GM18499 (cell line): ENCODE measurements around the gene C16orf95.

Experiments used
- ATAC-seq: cut with Tn5 transposase; IDR thresholded peaks from one replicate; pipeline ENCODE4 v1.9.1; 2021; ENCODE audit warnings: moderate number of reproducible peaks; ENCODE audit not compliant: insufficient read depth, unreplicated experiment

The C16orf95 gene

GRCh38 chr16:87319997-87320491 lies 2.9 kb upstream of the C16orf95 start:
- ATAC-seq = no peak

- ATAC-seq = no peak
These were observed 1.8 kb upstream of the C16orf95 start for GRCh38 chr16:87319011-87319410.

GRCh38 chr16:87317750-87318644 lies 805 bp upstream of the C16orf95 start:
- ATAC-seq = no peak

GRCh38 chr16:87316450-87316922 lies 706 bp downstream of the C16orf95 start:
- ATAC-seq = no peak

GRCh38 chr16:87314990-87315420 lies 2.2 kb downstream of the C16orf95 start:
- ATAC-seq = no peak

- no peak for ATAC-seq
These were observed 5.2 kb downstream of the C16orf95 start for GRCh38 chr16:87312008-87312407.

GRCh38 chr16:87311387-87311786 lies 5.8 kb downstream of the C16orf95 start:
- no peak for ATAC-seq

GRCh38 chr16:87310610-87311009 lies 6.6 kb downstream of the C16orf95 start:
- no peak for ATAC-seq

- ATAC-seq = no peak
These were observed 7.3 kb downstream of the C16orf95 start for GRCh38 chr16:87309620-87310525.

GRCh38 chr16:87308826-87309225 lies 8.4 kb downstream of the C16orf95 start:
- ATAC-seq = no peak

GRCh38 chr16:87306516-87306915 lies 10.7 kb downstream of the C16orf95 start:
- ATAC-seq = no peak

GRCh38 chr16:87305505-87306391 lies 11.4 kb downstream of the C16orf95 start:
- no peak for ATAC-seq

GRCh38 chr16:87304951-87305350 lies 12.2 kb downstream of the C16orf95 start:
- ATAC-seq = no peak

- no peak for ATAC-seq
These were observed 13.2 kb downstream of the C16orf95 start for GRCh38 chr16:87303962-87304521.

- ATAC-seq = no peak
These were observed 13.7 kb downstream of the C16orf95 start for GRCh38 chr16:87303431-87303930.

- no peak for ATAC-seq
These were observed 18.2 kb downstream of the C16orf95 start for GRCh38 chr16:87298857-87299465.

GRCh38 chr16:87297918-87298631 lies 19.1 kb downstream of the C16orf95 start:
- ATAC-seq = no peak

GRCh38 chr16:87297407-87297806 lies 19.8 kb downstream of the C16orf95 start:
- ATAC-seq = no peak
